A549 (cell line): ENCODE results near the gene SLX9. TPM values are rescaled to one million over a fixed set of nuclear protein-coding genes. Genes with fewer than 3 reads are reported as not detected.
A peak's percentile ranks its signal among the peaks of the same experiment; 100 is the strongest.

ENCODE experiments used
- ATAC-seq, 2 experiments: fragments of 200-7000 bp in 1 of 2; fragments of >200 bp in 1 of 2; cut with Nextera tagmentation in 1 of 2; cut with Tn5 transposase in 1 of 2; 3 replicates each; pipeline versions ENCODE4 v1.8.0 to v1.9.1; 2018 to 2020; ENCODE audit warnings: mild to moderate bottlenecking in 1 of 2, moderate library complexity in 1 of 2
- CTCF ChIA-PET: fragments of 300-600 bp; sonication (Branson Sonifier 250); formaldehyde crosslinking; extraction: SDS; loops from one replicate; lab custom pipeline; 2021; ENCODE audit warnings: antibody characterized with exemption, inconsistent platforms; lab: Yijun Ruan, JAX
- POLR2A ChIA-PET: fragments of 350-600 bp; formaldehyde crosslinking; extraction: SDS; loops from one replicate; lab custom pipeline; 2021; ENCODE audit warnings: antibody characterized with exemption, inconsistent platforms; lab: Yijun Ruan, JAX
- DNase-seq, 2 experiments: peaks; one replicate each; pipeline versions ENCODE4 v3.0.0 to v3.0.0-alpha.2; 2011 to 2016; ENCODE audit warnings: low read depth in 1 of 2, low spot score in 1 of 2
- FAIRE-seq: peaks from 2 replicates; lab custom pipeline; 2011; peaks lifted over from hg19 to GRCh38; lab: Jason Lieb, UNC
- H3K27ac ChIP-seq, 2 experiments: fragments of >200 bp; sonication (Bioruptor Twin); formaldehyde crosslinking; 3 replicates each; pipeline ENCODE4 v1.5.1; 2016 to 2017
- H3K4me1 ChIP-seq: fragments of >200 bp; sonication (Bioruptor Twin); formaldehyde crosslinking; 3 replicates; pipeline ENCODE4 v1.6.1; 2016
- H3K4me2 ChIP-seq: fragments of >200 bp; sonication (Bioruptor Twin); formaldehyde crosslinking; 3 replicates; pipeline ENCODE4 v1.6.1; 2016
- H3K4me3 ChIP-seq: fragments of >200 bp; sonication (Bioruptor Twin); formaldehyde crosslinking; 3 replicates; pipeline ENCODE4 v1.5.1; 2016
- H3K9me3 ChIP-seq: fragments of >200 bp; sonication (Bioruptor Twin); formaldehyde crosslinking; 3 replicates; pipeline ENCODE4 v1.6.1; 2016
- CEBPB ChIP-seq, 2 experiments: fragments of >200 bp in 1 of 2; sonication (Bioruptor Twin) in 1 of 2; formaldehyde crosslinking in 1 of 2; IDR thresholded peaks; 2 replicates each; pipeline ENCODE4 v1.6.1; 2012 to 2016
- CTCF ChIP-seq: fragments of >200 bp; sonication (Bioruptor Twin); formaldehyde crosslinking; IDR thresholded peaks from 3 replicates; pipeline ENCODE4 v1.5.1; 2016
- E2F6 ChIP-seq: IDR thresholded peaks from 2 replicates; pipeline ENCODE4 v1.6.1; 2012; ENCODE audit warnings: low read depth, borderline replicate concordance
- EHMT2 ChIP-seq: fragments of 200-600 bp; sonication (generic); IDR thresholded peaks from 2 replicates; pipeline ENCODE4 v1.6.1; 2016; ENCODE audit warnings: antibody characterized with exemption, low read depth, mild to moderate bottlenecking, moderate library complexity
- ELK1 ChIP-seq: fragments of 150-350 bp; IDR thresholded peaks from 2 replicates; pipeline ENCODE4 v1.6.1; 2014; ENCODE audit warnings: low read depth, mild to moderate bottlenecking, low read length
- FOSB ChIP-seq: fragments of 250-450 bp; sonication (Bioruptor Pico); IDR thresholded peaks from 2 replicates; pipeline ENCODE4 v1.5.0; 2020; ENCODE audit warnings: mild to moderate bottlenecking, moderate library complexity
- FOXS1 ChIP-seq: fragments of 250-450 bp; sonication (Bioruptor Pico); IDR thresholded peaks from 2 replicates; pipeline ENCODE4 v1.5.0; 2020; ENCODE audit warnings: mild to moderate bottlenecking, moderate library complexity
- HES2 ChIP-seq: fragments of >200 bp; sonication (Bioruptor Twin); formaldehyde crosslinking; IDR thresholded peaks from 2 replicates; pipeline ENCODE4 v1.6.1; 2016
- HOXA7 ChIP-seq: fragments of 250-450 bp; sonication (Bioruptor Pico); IDR thresholded peaks from 2 replicates; pipeline ENCODE4 v1.5.0; 2020; ENCODE audit warnings: mild to moderate bottlenecking, moderate library complexity
- HOXB13 ChIP-seq: fragments of 250-450 bp; sonication (Bioruptor Pico); IDR thresholded peaks from 2 replicates; pipeline ENCODE4 v1.5.0; 2020; ENCODE audit warnings: low read depth, mild to moderate bottlenecking, moderate library complexity
- JUN ChIP-seq, 2 experiments: fragments of >200 bp; sonication (Bioruptor Twin); formaldehyde crosslinking; IDR thresholded peaks; 2 replicates in 1 of 2; 3 replicates in 1 of 2; pipeline ENCODE4 v1.6.1; 2016 to 2017
- MAFK ChIP-seq: fragments of 450-650 bp; IDR thresholded peaks from 2 replicates; pipeline ENCODE4 v1.6.1; 2014; ENCODE audit not compliant: partially characterized antibody
- NFE2L2 ChIP-seq: fragments of 150-350 bp; conservative IDR thresholded peaks from 2 replicates; pipeline ENCODE4 v1.6.1; 2014; ENCODE audit warnings: low read length
- NR3C1 ChIP-seq: fragments of >200 bp; sonication (Bioruptor Twin); formaldehyde crosslinking; IDR thresholded peaks from 3 replicates; pipeline ENCODE4 v1.6.1; 2017
- PBX3 ChIP-seq: IDR thresholded peaks from 2 replicates; pipeline ENCODE4 v1.6.1; 2012
- RAD21 ChIP-seq, 2 experiments: fragments of >200 bp in 1 of 2; sonication (Bioruptor Twin) in 1 of 2; formaldehyde crosslinking in 1 of 2; IDR thresholded peaks in 1 of 2; conservative IDR thresholded peaks in 1 of 2; 2 replicates in 1 of 2; 3 replicates in 1 of 2; pipeline ENCODE4 v1.6.1; 2012 to 2018; ENCODE audit warnings: inconsistent platforms in 1 of 2
- RNF2 ChIP-seq: fragments of 200-600 bp; sonication (generic); IDR thresholded peaks from 2 replicates; pipeline ENCODE4 v1.6.1; 2016; ENCODE audit warnings: low read depth, mild to moderate bottlenecking, antibody characterized with exemption, moderate library complexity, borderline replicate concordance
- SMC3 ChIP-seq: fragments of >200 bp; sonication (Bioruptor Twin); formaldehyde crosslinking; IDR thresholded peaks from 3 replicates; pipeline ENCODE4 v1.6.1; 2018; ENCODE audit warnings: inconsistent platforms
- TP53 ChIP-seq: fragments of 250-450 bp; sonication (Bioruptor Pico); IDR thresholded peaks from 2 replicates; pipeline ENCODE4 v1.5.0; 2021; ENCODE audit warnings: mild to moderate bottlenecking, moderate library complexity
- ZFP36 ChIP-seq: fragments of 450-650 bp; IDR thresholded peaks from 2 replicates; pipeline ENCODE4 v1.6.1; 2014; ENCODE audit warnings: borderline replicate concordance; ENCODE audit not compliant: partially characterized antibody
- ZNF302 ChIP-seq: fragments of 250-450 bp; sonication (Bioruptor Pico); IDR thresholded peaks from 2 replicates; pipeline ENCODE4 v1.9.0; 2021; ENCODE audit warnings: inconsistent platforms, mild to moderate bottlenecking, moderate library complexity
- WGBS: methylation state at CpG from one replicate; pipeline ENCODE4 v1.1.6; 2017; ENCODE audit errors: missing lambda C conversion rate; 5-methylcytosine and 5-hydroxymethylcytosine counted together
- polyA plus RNA-seq, 4 experiments: library from polyadenylated mRNA; depleted of rRNA in 3 of 4; stranded (reverse); fragments of >200 nt; fragmentation: RNase III in 1 of 4; extraction: RNeasy Plus Mini Kit Qiagen cat#74134 plus additional on column Dnase treatment in 1 of 4; gene quantifications; 2 replicates in 3 of 4; 3 replicates in 1 of 4; pipeline ENCODE4 v1.2.3, GENCODE V29; 2011 to 2017
- TF ChIP-seq, protein P1 (sequence below): fragments of 250-450 bp; sonication (Bioruptor Pico); IDR thresholded peaks from 2 replicates; pipeline ENCODE4 v1.5.0; 2021; ENCODE audit warnings: mild to moderate bottlenecking, moderate library complexity, borderline replicate concordance

Gene SLX9
- polyA plus RNA-seq, 2 of the 4 experiments (the other 2 are of a cell fraction), result 26.9 to 40.6 TPM

GRCh38 chr21:44982558-44983250, 42.9 kb downstream of the SLX9 start:
- TF ChIP-seq JUN (IDR thresholded peaks at IDR 0.05) (no peak), RAD21 (conservative IDR thresholded peaks at IDR 0.05 in 1 of 2, IDR thresholded peaks at IDR 0.05 in 1 of 2) (no peak), ZFP36 (no peak), CEBPB (IDR thresholded peaks at IDR 0.05) (no peak), ZNF302 (no peak), SMC3 (no peak), EHMT2 (no peak), NFE2L2 (no peak), TP53 (no peak), FOXS1 (no peak), NR3C1 (no peak), HOXA7 (CRISPR knock-in tag) (no peak), E2F6 (no peak), HOXB13 (CRISPR knock-in tag) (no peak), RNF2 (no peak), MAFK (no peak), ELK1 (no peak), HES2 (no peak)
- TF ChIP-seq, protein P1, sequence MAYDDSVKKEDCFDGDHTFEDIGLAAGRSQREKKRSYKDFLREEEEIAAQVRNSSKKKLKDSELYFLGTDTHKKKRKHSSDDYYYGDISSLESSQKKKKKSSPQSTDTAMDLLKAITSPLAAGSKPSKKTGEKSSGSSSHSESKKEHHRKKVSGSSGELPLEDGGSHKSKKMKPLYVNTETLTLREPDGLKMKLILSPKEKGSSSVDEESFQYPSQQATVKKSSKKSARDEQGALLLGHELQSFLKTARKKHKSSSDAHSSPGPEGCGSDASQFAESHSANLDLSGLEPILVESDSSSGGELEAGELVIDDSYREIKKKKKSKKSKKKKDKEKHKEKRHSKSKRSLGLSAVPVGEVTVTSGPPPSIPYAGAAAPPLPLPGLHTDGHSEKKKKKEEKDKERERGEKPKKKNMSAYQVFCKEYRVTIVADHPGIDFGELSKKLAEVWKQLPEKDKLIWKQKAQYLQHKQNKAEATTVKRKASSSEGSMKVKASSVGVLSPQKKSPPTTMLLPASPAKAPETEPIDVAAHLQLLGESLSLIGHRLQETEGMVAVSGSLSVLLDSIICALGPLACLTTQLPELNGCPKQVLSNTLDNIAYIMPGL, result no peak
- TF ChIP-seq, all 56 proteins: peak for 0
- FAIRE-seq (no peak), ATAC-seq (peak in 1 of 2 experiments; percentile 15; a peak in 3 of 6 replicates), DNase-seq (peak in 1 of 2 experiments; percentile 24)
- H3K4me1 ChIP-seq, result peaks cover 8% of the 10 kb centered on the region; the same call in 2 of the 3 replicates
- H3K4me2 ChIP-seq, result no peak overlapping the region
- H3K9me3 ChIP-seq, result no peaks in the 10 kb centered on the region
- POLR2A ChIA-PET, result no interaction called here
- CTCF ChIA-PET, result interaction anchor here (1.0 kb wide), 1 partner anchor 18 kb away, joined by 3 read pairs; no protein-coding TSS in a partner anchor
- H3K27ac ChIP-seq, result peak overlapping the region; percentile 45 to 65; a peak in 4 of 6 replicates
- H3K4me3 ChIP-seq, result no peak overlapping the region
- WGBS, result 41% methylated on average over 20 of the region's 41 CpGs

DNA sequence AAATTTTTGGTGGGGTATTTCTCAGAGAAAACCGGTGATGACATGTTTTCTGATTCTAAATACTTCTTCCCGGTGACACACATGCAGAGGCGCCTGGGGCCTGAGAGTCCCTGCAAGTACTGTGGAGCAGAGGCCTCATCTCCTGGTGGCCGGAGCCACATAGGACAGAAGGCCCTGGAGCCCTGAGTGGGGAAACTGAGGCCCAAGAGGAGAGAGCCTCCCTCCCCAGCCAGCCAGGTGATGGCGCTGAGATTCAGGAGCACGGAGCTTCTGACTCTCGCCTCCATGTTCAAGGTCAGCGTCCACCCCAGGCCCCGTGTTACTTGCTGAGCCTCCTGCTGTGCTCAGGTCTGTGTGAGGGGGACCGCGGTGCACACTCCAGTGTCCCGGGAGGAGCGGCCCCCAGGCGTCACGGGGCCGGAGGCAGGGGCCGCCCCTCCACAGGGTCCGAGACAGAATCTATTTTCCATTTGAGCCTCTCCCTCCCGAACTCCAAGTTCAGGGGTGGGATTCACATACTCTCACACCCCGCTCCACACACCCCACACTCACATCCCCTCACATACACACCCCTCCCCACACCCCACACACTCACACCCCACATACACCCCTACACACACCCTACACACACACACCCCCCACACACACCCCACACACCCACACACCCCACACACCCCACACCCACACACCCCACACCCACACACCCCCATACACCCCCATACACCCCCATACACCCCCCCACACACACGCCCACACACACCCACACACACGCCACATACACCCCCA, 43.8 kb downstream of the SLX9 start:
- Histone ChIP-seq H3K9me3 (no peaks in the 10 kb centered on the region), H3K4me2 (no peak overlapping the region), H3K4me1 (peaks cover 8% of the 10 kb centered on the region; the same call in 2 of the 3 replicates), H3K27ac (peak overlapping the region in 1 of 2 experiments; percentile 45; a peak in 1 of 6 replicates), H3K4me3 (no peak overlapping the region)
- DNase-seq (no peak), FAIRE-seq (no peak), ATAC-seq (no peak)
- CTCF ChIA-PET, result interaction anchor here (1.0 kb wide), 1 partner anchor 17 kb away, joined by 3 read pairs; no protein-coding TSS in a partner anchor
- WGBS, result 94% methylated on average over 16 of the region's 22 CpGs
- POLR2A ChIA-PET, result no interaction called here
- TF ChIP-seq CTCF (no peak), ZNF302 (no peak), PBX3 (no peak), FOSB (CRISPR knock-in tag) (no peak), E2F6 (no peak)
